Spleen (tissue), 11 donors: Measurements from ENCODE around the gene CCNQ. TPM values are rescaled to one million over a fixed set of nuclear protein-coding genes. Genes with fewer than 3 reads are reported as not detected.

ENCODE experiments used
- DNase-seq: peaks from one replicate; pipeline ENCODE4 v3.0.0-alpha.2; 2020
- H3K27ac ChIP-seq, 8 donors: fragments of 200-600 bp; sonication (generic) in 7 of 8; 1 replicate in 4 of 8; 2 replicates in 4 of 8; pipeline versions ENCODE4 v1.5.0 to v1.8.0; 2016 to 2021; ENCODE audit warnings: inconsistent platforms in 4 of 8, mild to moderate bottlenecking in 4 of 8, moderate library complexity in 1 of 8
- H3K27me3 ChIP-seq, 7 donors: fragments of 200-600 bp; sonication (generic) in 6 of 7; replicated peaks in 1 of 7; 1 replicate in 4 of 7; 2 replicates in 3 of 7; pipeline versions ENCODE4 v1.5.0 to v1.8.0; 2016 to 2021; ENCODE audit warnings: inconsistent platforms in 3 of 7, mild to moderate bottlenecking in 1 of 7
- H3K36me3 ChIP-seq, 6 donors: fragments of 200-600 bp; sonication (generic) in 5 of 6; 1 replicate in 4 of 6; 2 replicates in 2 of 6; pipeline versions ENCODE4 v1.5.0 to v1.8.0; 2016 to 2021; ENCODE audit warnings: inconsistent platforms in 2 of 6
- H3K4me1 ChIP-seq, 6 donors: fragments of 200-600 bp; sonication (generic) in 5 of 6; 1 replicate in 3 of 6; 2 replicates in 3 of 6; pipeline versions ENCODE4 v1.5.0 to v1.8.0; 2016 to 2021; ENCODE audit warnings: inconsistent platforms in 3 of 6
- H3K4me3 ChIP-seq, 8 donors: fragments of 200-600 bp; sonication (generic) in 7 of 8; 1 replicate in 4 of 8; 2 replicates in 4 of 8; pipeline versions ENCODE4 v1.5.0 to v1.8.0; 2016 to 2021; ENCODE audit warnings: inconsistent platforms in 4 of 8, mild to moderate bottlenecking in 4 of 8, moderate library complexity in 2 of 8
- H3K9me3 ChIP-seq, 8 donors: fragments of 200-600 bp; sonication (generic) in 7 of 8; 1 replicate in 4 of 8; 2 replicates in 4 of 8; pipeline versions ENCODE4 v1.5.0 to v1.8.0; 2016 to 2021; ENCODE audit warnings: inconsistent platforms in 4 of 8
- CTCF ChIP-seq, 11 experiments: fragments of 200-600 bp in 7 of 11; fragments of 450-650 bp in 4 of 11; sonication (generic) in 4 of 11; IDR thresholded peaks in 8 of 11; conservative IDR thresholded peaks in 3 of 11; 1 replicate in 7 of 11; 2 replicates in 4 of 11; pipeline versions ENCODE4 v1.4.0 to v1.8.0; 2016 to 2021; ENCODE audit warnings: antibody characterized with exemption in 11 of 11, inconsistent platforms in 4 of 11, mild to moderate bottlenecking in 1 of 11
- POLR2A ChIP-seq, 3 donors: fragments of 450-650 bp; IDR thresholded peaks; one replicate each; pipeline ENCODE4 v1.5.1; 2017; ENCODE audit warnings: antibody characterized with exemption in 3 of 3, mild to moderate bottlenecking in 1 of 3
- POLR2AphosphoS5 ChIP-seq, 3 donors: sonication (generic); formaldehyde crosslinking; IDR thresholded peaks; one replicate each; pipeline ENCODE4 v1.5.1; 2017; ENCODE audit warnings: antibody characterized with exemption in 3 of 3
- WGBS, 5 donors: extraction: QIAGEN DNeasy Blood & Tissue Kit in 3 of 5; methylation state at CpG; one replicate each; pipeline versions ENCODE4 v1.1.5 to v1.1.7; 2013 to 2018; 5-methylcytosine and 5-hydroxymethylcytosine counted together
- intact Hi-C: fragments of 100-400 bp; cut with DNase I; formaldehyde crosslinking; loops from one replicate; pipeline ENCODE4 v1.15.0; 2023; ENCODE audit warnings: low total_unique reads
- polyA plus RNA-seq, 3 donors: library from polyadenylated mRNA; stranded (reverse); fragments of 200-250 nt; gene quantifications; one replicate each; pipeline ENCODE4 v1.2.1, GENCODE V29; 2013
- total RNA-seq, 7 donors: library from RNA; depleted of rRNA in 3 of 7; stranded (reverse); fragments of >200 nt in 3 of 7; fragmentation: NEBNext Ultra II Directional in 4 of 7; extraction: Animal tissue kit (Norgen Biotek cat#: 25700) in 4 of 7; gene quantifications; one replicate each; pipeline versions ENCODE4 v1.1.0 to v1.2.1, GENCODE V29; 2016 to 2021
- donor health status: healthy with polysubstance abuse.
- donor health status: DM: no; HTN: no; CAD: no; lungs with moderate emphysema.
- donor health status: DM: no; HTN: no; CAD: no.
- donor health status: Bipolar disorder and iron deficiency.
- donor health status: healthy.
- donor health status: DM: no; HTN: no; CAD: no.
- donor health status: DM: yes; HTN: yes; CAD: no.

Gene CCNQ
- total and polyA plus RNA-seq, 10 donors: 17.5 to 67.3 (median 26.5) TPM

GRCh38 chrX:153641627-153642026 lies 42.7 kb upstream of the CCNQ start:
- peak overlapping the region in 2 of 8 donors; percentile 23 to 58 for H3K4me3 ChIP-seq
- H3K27ac ChIP-seq: no peak overlapping the region
- DNase-seq: peak; percentile 40
- TF ChIP-seq POLR2AphosphoS5 (IDR thresholded peaks at IDR 0.05) (no peak), POLR2A (IDR thresholded peaks at IDR 0.05) (no peak), CTCF (IDR thresholded peaks at IDR 0.05 in 8 of 11, conservative IDR thresholded peaks at IDR 0.05 in 3 of 11) (no peak)
- 10 to 37% (median 20%) methylated on average over 1 to 8 of the region's 8 CpGs for WGBS, 5 donors
- H3K9me3 ChIP-seq: no peaks in the 10 kb centered on the region
- intact Hi-C loops: no loop called here
- peaks cover 0 to 73% (median 51%) of the 10 kb centered on the region in 7 donors for H3K27me3 ChIP-seq
- H3K36me3 ChIP-seq: no peaks in the 10 kb centered on the region
- peaks cover 4 to 37% (median 24%) of the 10 kb centered on the region in 6 donors for H3K4me1 ChIP-seq

DNA sequence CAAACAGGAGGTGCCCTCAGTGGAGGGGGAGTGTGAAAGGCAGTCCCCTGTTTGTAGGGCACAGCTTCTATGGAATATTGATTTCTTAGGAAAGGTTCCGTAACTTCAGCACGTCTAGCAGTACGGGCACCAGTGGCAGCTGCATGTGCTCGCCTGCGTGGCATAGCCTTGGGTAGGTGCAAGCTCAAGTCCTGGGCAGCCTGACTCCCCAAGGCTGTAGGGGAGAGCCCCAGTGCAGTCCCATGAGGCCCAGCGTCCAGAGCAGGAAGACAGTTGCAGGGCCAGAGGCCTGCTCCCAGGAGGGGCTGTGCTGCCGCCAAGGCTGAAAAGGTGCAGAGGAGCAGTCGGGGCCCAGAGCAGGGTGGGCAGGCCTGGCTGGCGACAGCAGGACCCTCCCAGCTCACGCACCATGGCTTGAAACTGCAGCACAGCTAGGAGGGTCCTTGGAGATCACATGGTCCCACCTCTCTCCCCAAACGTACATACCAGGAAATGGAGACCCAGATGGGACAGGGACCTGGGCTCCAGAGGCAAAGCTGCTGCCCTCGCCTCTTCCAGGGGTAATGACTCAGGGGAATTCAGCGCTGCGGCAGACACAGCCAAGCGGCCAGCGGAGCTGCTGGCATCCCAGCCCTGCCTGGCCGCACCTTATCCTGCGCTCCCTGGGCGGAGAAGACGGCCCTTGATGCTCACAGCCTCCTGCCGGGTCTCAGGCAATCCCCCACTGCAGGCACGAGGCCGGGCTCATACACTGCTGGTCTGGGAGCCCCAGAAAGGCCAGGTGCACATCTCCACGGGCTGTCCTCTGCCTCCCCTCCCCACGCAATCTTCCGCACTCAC lies 42.0 kb upstream of the CCNQ start:
- H3K27me3 ChIP-seq: peaks cover 0 to 66% (median 44%) of the 10 kb centered on the region in 7 donors
- H3K27ac ChIP-seq: no peak overlapping the region
- peaks cover 4 to 34% (median 23%) of the 10 kb centered on the region in 6 donors for H3K4me1 ChIP-seq
- 52 to 100% (median 63%) methylated on average over 1 to 26 of the region's 26 CpGs for WGBS, 5 donors
- no peaks in the 10 kb centered on the region for H3K9me3 ChIP-seq
- H3K36me3 ChIP-seq: no peaks in the 10 kb centered on the region
- peak; percentile 69 for DNase-seq
- intact Hi-C loops: no loop called here
- H3K4me3 ChIP-seq: no peak overlapping the region
- TF ChIP-seq POLR2A (IDR thresholded peaks at IDR 0.05): no peak
- no peak for TF ChIP-seq CTCF (IDR thresholded peaks at IDR 0.05 in 8 of 11, conservative IDR thresholded peaks at IDR 0.05 in 3 of 11)
- TF ChIP-seq POLR2AphosphoS5 (IDR thresholded peaks at IDR 0.05): no peak

GRCh38 chrX:153640045-153640686 lies 41.2 kb upstream of the CCNQ start:
- no peak overlapping the region for H3K27ac ChIP-seq
- TF ChIP-seq POLR2A (IDR thresholded peaks at IDR 0.05): no peak
- no peak for TF ChIP-seq CTCF (IDR thresholded peaks at IDR 0.05 in 8 of 11, conservative IDR thresholded peaks at IDR 0.05 in 3 of 11)
- TF ChIP-seq POLR2AphosphoS5 (IDR thresholded peaks at IDR 0.05): no peak
- H3K27me3 ChIP-seq: peaks cover 0 to 58% (median 41%) of the 10 kb centered on the region in 7 donors
- DNase-seq: peak; percentile 57
- H3K4me3 ChIP-seq: no peak overlapping the region
- H3K36me3 ChIP-seq: no peaks in the 10 kb centered on the region
- H3K4me1 ChIP-seq: peaks cover 4 to 34% (median 23%) of the 10 kb centered on the region in 6 donors
- H3K9me3 ChIP-seq: no peaks in the 10 kb centered on the region
- intact Hi-C loops: no loop called here
- 80 to 100% (median 85%) methylated on average over 5 to 23 of the region's 23 CpGs for WGBS, 5 donors
